Measurements from ENCODE around the gene C1QTNF4. TPM values are rescaled to one million over a fixed set of nuclear protein-coding genes. Genes with fewer than 3 reads are reported as not detected.

Gene C1QTNF4
- total RNA-seq, 6 donors from 2014 or later: 0.46 to 2.1 (median 0.78) TPM; not detected in 2

DNA sequence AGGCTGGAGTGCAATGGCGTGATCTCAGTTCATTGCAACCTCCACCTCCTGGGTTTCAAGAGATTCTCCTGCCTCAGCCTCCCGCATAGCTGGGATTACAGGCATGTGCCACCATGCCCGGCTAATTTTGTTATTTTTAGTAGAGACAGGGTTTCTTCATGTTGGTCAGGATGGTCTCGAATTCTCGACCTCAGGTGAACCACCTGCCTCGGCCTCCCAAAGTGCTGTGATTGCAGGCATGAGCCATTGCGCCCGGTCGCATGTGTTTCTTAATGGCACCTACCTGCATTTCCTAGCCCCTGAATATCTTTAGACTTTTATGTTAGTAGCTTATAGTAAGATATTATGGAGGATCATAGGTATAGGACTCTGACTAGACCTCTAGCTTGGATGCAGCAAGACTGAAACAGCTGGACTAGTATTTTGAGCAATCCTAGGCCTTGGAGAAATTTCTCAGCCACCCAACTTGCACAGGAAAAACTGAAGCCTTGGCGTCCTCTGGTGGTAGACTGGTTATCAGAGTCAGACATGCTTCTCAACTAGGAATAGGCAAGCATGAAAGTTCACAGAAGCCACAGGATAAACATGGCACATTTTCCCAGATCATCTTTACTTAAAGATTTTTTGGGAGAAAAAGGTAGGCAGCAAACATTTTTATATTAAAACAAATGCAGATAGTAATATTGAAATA, 22.7 kb upstream of the C1QTNF4 start:
- TF ChIP-seq, protein P1, sequence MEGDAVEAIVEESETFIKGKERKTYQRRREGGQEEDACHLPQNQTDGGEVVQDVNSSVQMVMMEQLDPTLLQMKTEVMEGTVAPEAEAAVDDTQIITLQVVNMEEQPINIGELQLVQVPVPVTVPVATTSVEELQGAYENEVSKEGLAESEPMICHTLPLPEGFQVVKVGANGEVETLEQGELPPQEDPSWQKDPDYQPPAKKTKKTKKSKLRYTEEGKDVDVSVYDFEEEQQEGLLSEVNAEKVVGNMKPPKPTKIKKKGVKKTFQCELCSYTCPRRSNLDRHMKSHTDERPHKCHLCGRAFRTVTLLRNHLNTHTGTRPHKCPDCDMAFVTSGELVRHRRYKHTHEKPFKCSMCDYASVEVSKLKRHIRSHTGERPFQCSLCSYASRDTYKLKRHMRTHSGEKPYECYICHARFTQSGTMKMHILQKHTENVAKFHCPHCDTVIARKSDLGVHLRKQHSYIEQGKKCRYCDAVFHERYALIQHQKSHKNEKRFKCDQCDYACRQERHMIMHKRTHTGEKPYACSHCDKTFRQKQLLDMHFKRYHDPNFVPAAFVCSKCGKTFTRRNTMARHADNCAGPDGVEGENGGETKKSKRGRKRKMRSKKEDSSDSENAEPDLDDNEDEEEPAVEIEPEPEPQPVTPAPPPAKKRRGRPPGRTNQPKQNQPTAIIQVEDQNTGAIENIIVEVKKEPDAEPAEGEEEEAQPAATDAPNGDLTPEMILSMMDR (IDR thresholded peaks at IDR 0.05): peak; percentile 16 to 46 (median 41)
- TF ChIP-seq EP300 (IDR thresholded peaks at IDR 0.05): no peak
- Histone ChIP-seq H3K9me3 (no peaks in the 10 kb centered on the region), H3K27ac (no peak overlapping the region), H3K4me1 (no peaks in the 10 kb centered on the region), H3K4me3 (no peak overlapping the region), H3K36me3 (peaks cover 0 to 50% (median 27%) of the 10 kb centered on the region in 4 donors), H3K27me3 (no peaks in the 10 kb centered on the region)
- ATAC-seq (ENCODE audit: low FRiP score in 2 of 2) (peak; percentile 11 to 85), DNase-seq (no peak)
- 89 to 92% methylated on average over 10 of the region's 10 CpGs for WGBS, 2 donors

DNA sequence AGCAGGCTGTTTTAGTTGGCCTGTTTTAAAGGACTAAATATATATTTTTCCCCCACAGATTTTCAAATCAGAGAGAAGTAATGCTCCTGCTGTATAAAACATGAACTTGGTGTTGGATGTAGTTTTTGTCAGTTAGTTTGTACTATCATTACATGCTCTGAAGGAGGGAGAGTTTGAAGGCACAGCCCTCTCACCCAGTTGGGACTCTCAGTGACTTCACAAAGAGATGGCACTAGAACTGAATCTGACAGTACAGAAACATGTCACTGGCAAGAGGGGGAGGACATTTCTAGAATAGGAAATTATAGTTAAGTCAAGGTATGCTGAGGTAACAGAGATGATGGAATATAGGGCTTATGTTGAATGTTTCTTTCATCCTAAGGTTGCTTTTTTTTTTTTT, 21.0 kb upstream of the C1QTNF4 start:
- Histone ChIP-seq H3K9me3 (no peaks in the 10 kb centered on the region), H3K4me1 (no peaks in the 10 kb centered on the region), H3K36me3 (peaks cover 0 to 40% (median 16%) of the 10 kb centered on the region in 4 donors), H3K27me3 (no peaks in the 10 kb centered on the region), H3K4me3 (no peak overlapping the region), H3K27ac (no peak overlapping the region)
- no peak for ATAC-seq (ENCODE audit: low FRiP score in 2 of 2)
- DNase-seq: no peak
- no peak for TF ChIP-seq POLR2A (IDR thresholded peaks at IDR 0.05)
- TF ChIP-seq, protein P1 (IDR thresholded peaks at IDR 0.05): no peak
- no peak for TF ChIP-seq POLR2AphosphoS5 (IDR thresholded peaks at IDR 0.05)
- no peak for TF ChIP-seq EP300 (IDR thresholded peaks at IDR 0.05)

DNA sequence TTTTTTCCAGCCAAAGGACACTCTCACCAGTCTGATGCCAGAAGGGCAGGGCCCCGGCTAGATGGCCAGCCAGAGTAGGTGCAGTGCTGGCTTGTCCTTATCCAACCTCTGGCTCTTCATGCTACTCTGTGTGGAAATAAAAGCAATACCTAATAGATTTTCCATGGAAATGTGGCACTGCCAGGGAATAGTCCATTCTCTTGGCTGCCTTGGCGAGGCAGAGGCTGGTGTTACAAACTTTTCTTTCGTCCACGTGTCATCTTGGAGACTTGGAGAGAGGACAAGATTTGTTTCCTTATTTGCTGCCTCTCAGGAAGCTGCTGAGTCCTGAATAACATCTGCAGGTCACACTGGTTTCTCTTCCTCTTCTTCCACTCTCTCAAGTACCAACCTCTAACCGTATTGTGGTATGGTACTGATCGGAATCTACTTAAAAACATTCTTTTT, 17.2 kb upstream of the C1QTNF4 start:
- DNase-seq: no peak
- TF ChIP-seq POLR2AphosphoS5 (IDR thresholded peaks at IDR 0.05) (no peak), POLR2A (IDR thresholded peaks at IDR 0.05) (no peak), EP300 (IDR thresholded peaks at IDR 0.05) (no peak)
- TF ChIP-seq, protein P1 (IDR thresholded peaks at IDR 0.05): no peak
- Histone ChIP-seq H3K36me3 (peaks cover 0 to 10% (median 4%) of the 10 kb centered on the region in 4 donors), H3K27ac (no peak overlapping the region), H3K27me3 (no peaks in the 10 kb centered on the region), H3K9me3 (no peaks in the 10 kb centered on the region), H3K4me1 (no peaks in the 10 kb centered on the region), H3K4me3 (no peak overlapping the region)
- 56 to 71% methylated on average over 6 of the region's 6 CpGs for WGBS, 2 donors
- peak in 1 of 2 donors; percentile 45 for ATAC-seq (ENCODE audit: low FRiP score in 2 of 2)

DNA sequence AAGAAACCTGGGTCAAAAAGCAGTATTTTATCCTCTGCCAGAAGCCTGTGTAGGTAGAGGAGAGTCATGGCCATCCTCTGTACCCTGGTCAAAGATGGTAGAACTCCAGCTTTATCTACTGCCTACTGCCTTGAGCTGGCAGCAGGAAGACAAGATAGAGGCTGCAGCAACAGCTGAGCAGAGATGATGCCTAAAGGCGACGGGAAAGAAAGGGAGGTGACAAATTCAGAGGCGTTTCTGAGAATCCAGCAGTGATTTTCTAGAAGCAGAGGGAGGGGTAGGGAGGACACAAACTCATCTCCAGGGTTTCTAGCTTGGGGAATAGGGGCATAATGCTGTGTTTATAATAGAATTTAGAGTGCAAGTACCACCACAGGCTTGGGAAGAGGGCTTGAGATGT, 15.5 kb upstream of the C1QTNF4 start:
- peaks cover 0 to 10% (median 3%) of the 10 kb centered on the region in 4 donors for H3K36me3 ChIP-seq
- H3K27me3 ChIP-seq: no peaks in the 10 kb centered on the region
- no peak for ATAC-seq (ENCODE audit: low FRiP score in 2 of 2)
- no peak for DNase-seq
- H3K4me3 ChIP-seq: no peak overlapping the region
- H3K4me1 ChIP-seq: no peaks in the 10 kb centered on the region
- TF ChIP-seq, protein P1 (IDR thresholded peaks at IDR 0.05): no peak
- 76 to 81% methylated on average over 3 of the region's 3 CpGs for WGBS, 2 donors
- no peaks in the 10 kb centered on the region for H3K9me3 ChIP-seq
- no peak overlapping the region for H3K27ac ChIP-seq

DNA sequence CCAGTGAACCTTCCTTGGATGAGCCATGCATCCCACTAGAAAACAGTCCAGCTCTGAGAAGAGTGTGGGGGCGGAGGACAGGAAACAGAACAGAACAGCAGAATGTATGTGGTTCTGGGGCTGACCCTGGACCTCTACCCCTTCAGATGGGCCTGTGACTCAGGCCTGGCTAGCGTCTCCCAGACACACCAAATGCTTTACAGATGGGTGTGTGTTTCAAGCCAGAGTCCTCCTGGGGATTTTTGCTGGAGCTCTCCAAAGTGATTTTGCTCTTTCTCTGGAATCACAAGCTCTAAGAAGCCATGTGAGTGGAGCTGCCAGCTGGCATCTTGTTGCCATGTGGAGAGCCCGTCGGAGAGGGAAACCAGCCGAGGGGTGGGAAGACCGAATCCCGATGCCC, 13.2 kb upstream of the C1QTNF4 start:
- no peaks in the 10 kb centered on the region for H3K27me3 ChIP-seq
- no peaks in the 10 kb centered on the region for H3K4me1 ChIP-seq
- 77 to 85% methylated on average over 7 of the region's 7 CpGs for WGBS, 2 donors
- no peaks in the 10 kb centered on the region for H3K9me3 ChIP-seq
- TF ChIP-seq POLR2AphosphoS5 (IDR thresholded peaks at IDR 0.05) (no peak), POLR2A (IDR thresholded peaks at IDR 0.05) (no peak), EP300 (IDR thresholded peaks at IDR 0.05) (no peak)
- H3K27ac ChIP-seq: no peak overlapping the region
- DNase-seq (no peak), ATAC-seq (ENCODE audit: low FRiP score in 2 of 2) (peak in 1 of 2 donors; percentile 91)
- H3K36me3 ChIP-seq: peaks cover 0 to 10% (median 3%) of the 10 kb centered on the region in 4 donors
- H3K4me3 ChIP-seq: no peak overlapping the region

Data from upper lobe of left lung (tissue), 6 donors.